A549 (cell line): ENCODE results near the gene WASF3. TPM values are rescaled to one million over a fixed set of nuclear protein-coding genes. Genes with fewer than 3 reads are reported as not detected.
A peak's percentile ranks its signal among the peaks of the same experiment; 100 is the strongest.

ENCODE experiments used
- ATAC-seq, 2 experiments: fragments of 200-7000 bp in 1 of 2; fragments of >200 bp in 1 of 2; cut with Nextera tagmentation in 1 of 2; cut with Tn5 transposase in 1 of 2; 3 replicates each; pipeline versions ENCODE4 v1.8.0 to v1.9.1; 2018 to 2020; ENCODE audit warnings: mild to moderate bottlenecking in 1 of 2, moderate library complexity in 1 of 2
- CTCF ChIA-PET: fragments of 300-600 bp; sonication (Branson Sonifier 250); formaldehyde crosslinking; extraction: SDS; loops from one replicate; lab custom pipeline; 2021; ENCODE audit warnings: antibody characterized with exemption, inconsistent platforms; lab: Yijun Ruan, JAX
- POLR2A ChIA-PET: fragments of 350-600 bp; formaldehyde crosslinking; extraction: SDS; loops from one replicate; lab custom pipeline; 2021; ENCODE audit warnings: antibody characterized with exemption, inconsistent platforms; lab: Yijun Ruan, JAX
- DNase-seq, 2 experiments: peaks; one replicate each; pipeline versions ENCODE4 v3.0.0 to v3.0.0-alpha.2; 2011 to 2016; ENCODE audit warnings: low read depth in 1 of 2, low spot score in 1 of 2
- FAIRE-seq: peaks from 2 replicates; lab custom pipeline; 2011; peaks lifted over from hg19 to GRCh38; lab: Jason Lieb, UNC
- H3K27ac ChIP-seq, 2 experiments: fragments of >200 bp; sonication (Bioruptor Twin); formaldehyde crosslinking; 3 replicates each; pipeline ENCODE4 v1.5.1; 2016 to 2017
- H3K4me1 ChIP-seq: fragments of >200 bp; sonication (Bioruptor Twin); formaldehyde crosslinking; 3 replicates; pipeline ENCODE4 v1.6.1; 2016
- H3K4me2 ChIP-seq: fragments of >200 bp; sonication (Bioruptor Twin); formaldehyde crosslinking; 3 replicates; pipeline ENCODE4 v1.6.1; 2016
- H3K4me3 ChIP-seq: fragments of >200 bp; sonication (Bioruptor Twin); formaldehyde crosslinking; 3 replicates; pipeline ENCODE4 v1.5.1; 2016
- H3K9me3 ChIP-seq: fragments of >200 bp; sonication (Bioruptor Twin); formaldehyde crosslinking; 3 replicates; pipeline ENCODE4 v1.6.1; 2016
- BHLHE40 ChIP-seq: IDR thresholded peaks from 2 replicates; pipeline ENCODE4 v1.6.1; 2012; ENCODE audit warnings: low read depth, low read length, inconsistent platforms
- CBX2 ChIP-seq: fragments of 200-600 bp; sonication (generic); IDR thresholded peaks from 2 replicates; pipeline ENCODE4 v1.6.1; 2016; ENCODE audit warnings: low read depth, mild to moderate bottlenecking, borderline replicate concordance
- CBX8 ChIP-seq: fragments of 200-600 bp; sonication (generic); IDR thresholded peaks from 2 replicates; pipeline ENCODE4 v1.6.1; 2016
- CEBPB ChIP-seq, 2 experiments: fragments of >200 bp in 1 of 2; sonication (Bioruptor Twin) in 1 of 2; formaldehyde crosslinking in 1 of 2; IDR thresholded peaks; 2 replicates each; pipeline ENCODE4 v1.6.1; 2012 to 2016
- CHD2 ChIP-seq: fragments of 150-350 bp; IDR thresholded peaks from 2 replicates; pipeline ENCODE4 v1.6.1; 2014; ENCODE audit warnings: low read length; ENCODE audit not compliant: partially characterized antibody
- E2F6 ChIP-seq: IDR thresholded peaks from 2 replicates; pipeline ENCODE4 v1.6.1; 2012; ENCODE audit warnings: low read depth, borderline replicate concordance
- EHMT2 ChIP-seq: fragments of 200-600 bp; sonication (generic); IDR thresholded peaks from 2 replicates; pipeline ENCODE4 v1.6.1; 2016; ENCODE audit warnings: antibody characterized with exemption, low read depth, mild to moderate bottlenecking, moderate library complexity
- ESRRA ChIP-seq: fragments of 150-350 bp; IDR thresholded peaks from 2 replicates; pipeline ENCODE4 v1.6.1; 2014; ENCODE audit warnings: mild to moderate bottlenecking, low read length, borderline replicate concordance
- FOSB ChIP-seq: fragments of 250-450 bp; sonication (Bioruptor Pico); IDR thresholded peaks from 2 replicates; pipeline ENCODE4 v1.5.0; 2020; ENCODE audit warnings: mild to moderate bottlenecking, moderate library complexity
- FOSL2 ChIP-seq, 2 experiments: fragments of 450-650 bp in 1 of 2; fragments of >200 bp in 1 of 2; sonication (Bioruptor Twin) in 1 of 2; formaldehyde crosslinking; IDR thresholded peaks; 2 replicates each; pipeline versions ENCODE4 v1.5.0 to v1.6.1; 2016 to 2020; ENCODE audit warnings: mild to moderate bottlenecking in 1 of 2, moderate library complexity in 1 of 2
- HDAC2 ChIP-seq: fragments of 200-600 bp; sonication (generic); IDR thresholded peaks from 2 replicates; pipeline ENCODE4 v1.6.1; 2016
- HEYL ChIP-seq: fragments of 250-450 bp; sonication (Bioruptor Pico); IDR thresholded peaks from 2 replicates; pipeline ENCODE4 v1.8.0; 2021; ENCODE audit warnings: mild to moderate bottlenecking, moderate library complexity
- HOXA7 ChIP-seq: fragments of 250-450 bp; sonication (Bioruptor Pico); IDR thresholded peaks from 2 replicates; pipeline ENCODE4 v1.5.0; 2020; ENCODE audit warnings: mild to moderate bottlenecking, moderate library complexity
- HOXB5 ChIP-seq: fragments of 250-450 bp; sonication (Bioruptor Pico); IDR thresholded peaks from 2 replicates; pipeline ENCODE4 v1.5.0; 2020; ENCODE audit warnings: mild to moderate bottlenecking, moderate library complexity
- JUNB ChIP-seq: fragments of >200 bp; sonication (Bioruptor Twin); formaldehyde crosslinking; IDR thresholded peaks from 2 replicates; pipeline ENCODE4 v1.6.1; 2016
- KDM1A ChIP-seq: fragments of 200-600 bp; sonication (generic); IDR thresholded peaks from 2 replicates; pipeline ENCODE4 v1.6.1; 2016; ENCODE audit warnings: low read depth, mild to moderate bottlenecking
- KDM5A ChIP-seq: fragments of 200-600 bp; sonication (generic); IDR thresholded peaks from 2 replicates; pipeline ENCODE4 v1.6.1; 2016; ENCODE audit warnings: antibody characterized with exemption, mild to moderate bottlenecking
- MAFK ChIP-seq: fragments of 450-650 bp; IDR thresholded peaks from 2 replicates; pipeline ENCODE4 v1.6.1; 2014; ENCODE audit not compliant: partially characterized antibody
- MAX ChIP-seq: IDR thresholded peaks from 2 replicates; pipeline ENCODE4 v1.6.1; 2012
- PBX3 ChIP-seq: IDR thresholded peaks from 2 replicates; pipeline ENCODE4 v1.6.1; 2012
- RCOR1 ChIP-seq: fragments of 150-350 bp; IDR thresholded peaks from 2 replicates; pipeline ENCODE4 v1.6.1; 2014; ENCODE audit warnings: antibody characterized with exemption, low read length, low read depth
- REST ChIP-seq: fragments of 200-600 bp; sonication (generic); IDR thresholded peaks from 2 replicates; pipeline ENCODE4 v1.6.1; 2016; ENCODE audit warnings: antibody characterized with exemption, mild to moderate bottlenecking, moderate library complexity
- RNF2 ChIP-seq: fragments of 200-600 bp; sonication (generic); IDR thresholded peaks from 2 replicates; pipeline ENCODE4 v1.6.1; 2016; ENCODE audit warnings: low read depth, mild to moderate bottlenecking, antibody characterized with exemption, moderate library complexity, borderline replicate concordance
- SMC3 ChIP-seq: fragments of >200 bp; sonication (Bioruptor Twin); formaldehyde crosslinking; IDR thresholded peaks from 3 replicates; pipeline ENCODE4 v1.6.1; 2018; ENCODE audit warnings: inconsistent platforms
- USF2 ChIP-seq: fragments of 450-650 bp; IDR thresholded peaks from 2 replicates; pipeline ENCODE4 v1.6.1; 2014; ENCODE audit warnings: antibody characterized with exemption
- ZC3H11A ChIP-seq: fragments of 450-650 bp; IDR thresholded peaks from 2 replicates; pipeline ENCODE4 v1.6.1; 2014; ENCODE audit warnings: antibody characterized with exemption, mild to moderate bottlenecking
- WGBS: methylation state at CpG from one replicate; pipeline ENCODE4 v1.1.6; 2017; ENCODE audit errors: missing lambda C conversion rate; 5-methylcytosine and 5-hydroxymethylcytosine counted together
- polyA plus RNA-seq, 4 experiments: library from polyadenylated mRNA; depleted of rRNA in 3 of 4; stranded (reverse); fragments of >200 nt; fragmentation: RNase III in 1 of 4; extraction: RNeasy Plus Mini Kit Qiagen cat#74134 plus additional on column Dnase treatment in 1 of 4; gene quantifications; 2 replicates in 3 of 4; 3 replicates in 1 of 4; pipeline ENCODE4 v1.2.3, GENCODE V29; 2011 to 2017

WASF3 gene
- polyA plus RNA-seq, 2 of the 4 experiments (the other 2 are of a cell fraction): 0.09 to 0.56 TPM

- WGBS: under 1% methylated on average over 6 of the region's 6 CpGs
- POLR2A ChIA-PET: no interaction called here
- H3K4me2 ChIP-seq: no peak overlapping the region
- H3K9me3 ChIP-seq: 0 out of 3 replicates have a peak, but pooled peaks cover 3% of the 10 kb centered on the region
- no peak for ATAC-seq
- no peak for FAIRE-seq
- H3K4me3 ChIP-seq: no peak overlapping the region
- no peaks in the 10 kb centered on the region for H3K4me1 ChIP-seq
- no peak for TF ChIP-seq HDAC2
- no peak for TF ChIP-seq PBX3
- no peak for TF ChIP-seq CBX8
- no peak for TF ChIP-seq KDM5A
- no peak for TF ChIP-seq USF2
- TF ChIP-seq MAFK: no peak
- TF ChIP-seq HOXB5 (CRISPR knock-in tag): no peak
- TF ChIP-seq RCOR1: no peak
- no peak for TF ChIP-seq HEYL
- no peak for TF ChIP-seq REST
- TF ChIP-seq FOSB (CRISPR knock-in tag): no peak
- no peak for TF ChIP-seq ZC3H11A
- TF ChIP-seq CBX2: no peak
- TF ChIP-seq MAX: no peak
- no peak for TF ChIP-seq CEBPB (IDR thresholded peaks at IDR 0.05)
- TF ChIP-seq SMC3: no peak
- CTCF ChIA-PET: no interaction called here
- DNase-seq: no peak
- H3K27ac ChIP-seq: no peak overlapping the region
Observed at GRCh38 chr13:26551255-26551860, 6.1 kb upstream of the WASF3 start.

GRCh38 chr13:26555413-26555812 lies 2.1 kb upstream of the WASF3 start:
- DNase-seq (no peak), ATAC-seq (no peak), FAIRE-seq (no peak)
- TF ChIP-seq KDM1A (no peak), FOSL2 (IDR thresholded peaks at IDR 0.05) (no peak), FOSL2 (CRISPR knock-in tag; IDR thresholded peaks at IDR 0.05) (no peak), BHLHE40 (no peak), ESRRA (no peak)
- CTCF ChIA-PET: no interaction called here
- Histone ChIP-seq H3K9me3 (0 out of 3 replicates have a peak, but pooled peaks cover 3% of the 10 kb centered on the region), H3K27ac (no peak overlapping the region), H3K4me1 (peaks cover 3% of the 10 kb centered on the region; the same call in 1 of the 3 replicates), H3K4me3 (no peak overlapping the region), H3K4me2 (no peak overlapping the region)
- POLR2A ChIA-PET: no interaction called here
- WGBS: 11% methylated on average over 1 of the region's 1 CpG

- DNase-seq: no peak
- H3K9me3 ChIP-seq: 0 out of 3 replicates have a peak, but pooled peaks cover 3% of the 10 kb centered on the region
- CTCF ChIA-PET: no interaction called here
- peak; percentile 60 to 80 for ATAC-seq
- no peak overlapping the region for H3K27ac ChIP-seq
- FAIRE-seq: no peak
- POLR2A ChIA-PET: no interaction called here
- H3K4me1 ChIP-seq: peaks cover 3% of the 10 kb centered on the region; the same call in 1 of the 3 replicates
- TF ChIP-seq RNF2 (peak; percentile 98), HOXA7 (CRISPR knock-in tag) (no peak), EHMT2 (no peak), KDM5A (no peak), CHD2 (no peak), USF2 (no peak), JUNB (no peak), E2F6 (no peak), CBX8 (peak; percentile 95), MAX (no peak)
- TF ChIP-seq, all 56 proteins: peak for 2
- Histone ChIP-seq H3K4me3 (peak overlapping the region; percentile 61), H3K4me2 (peak overlapping the region; percentile 88)
- WGBS: 2% methylated on average over 2 of the region's 3 CpGs
Observed at GRCh38 chr13:26557051-26557392, 461 bp upstream of the WASF3 start.
